Measurements from ENCODE around the gene CIC. TPM values are rescaled to one million over a fixed set of nuclear protein-coding genes. Genes with fewer than 3 reads are reported as not detected.

The CIC gene
- total RNA-seq = 51.3 TPM
- long read RNA-seq, partial matches to known transcripts = 24 of 54 reads
- long read RNA-seq, other reads (novel, unspliced or antisense) = 25 of 54 reads

- peak; percentile 100 for DNase-seq (ENCODE audit: low spot score)
- intact Hi-C loops (cut with DNase I) = loop anchor here (2.0 kb wide), 1 partner anchor 14 kb away; no protein-coding TSS in a partner anchor
Measured at GRCh38 chr19:42268704-42269477, at the start of gene CIC. Gene CIC, plus strand, starts transcription at chr19:42269252. Its CDS starts 2,532 bp downstream, at chr19:42271784.

GRCh38 chr19:42219812-42220750 lies 49.0 kb upstream of the CIC start, which contains the start of gene ZNF526:
Gene ZNF526, plus strand, starts transcription at chr19:42220312. Its CDS starts 4,092 bp downstream, at chr19:42224404.
- intact Hi-C loops (cut with DNase I) = loop anchor here (2.0 kb wide), 1 partner anchor 23 kb away; the partner anchor contains the start of gene GSK3A
- peak; percentile 99 for DNase-seq (ENCODE audit: low spot score)

GRCh38 chr19:42220751-42221097 lies 48.3 kb upstream of the CIC start:
- DNase-seq (ENCODE audit: low spot score) = no peak
- intact Hi-C loops (cut with DNase I) = no loop called here

- DNase-seq (ENCODE audit: low spot score) = no peak
- intact Hi-C loops (cut with DNase I) = no loop called here
Measured at GRCh38 chr19:42224940-42225717, 43.9 kb upstream of the CIC start.

- no peak for DNase-seq (ENCODE audit: low spot score)
Measured at GRCh38 chr19:42225718-42226292, 43.2 kb upstream of the CIC start.

GRCh38 chr19:42226886-42227285 lies 42.2 kb upstream of the CIC start:
- DNase-seq (ENCODE audit: low spot score) = no peak
- intact Hi-C loops (cut with DNase I) = no loop called here

More at GRCh38 chr19:42225718-42226292, 43.2 kb upstream of the CIC start:
- intact Hi-C loops (cut with DNase I) = no loop called here

GRCh38 chr19:42228641-42229040 lies 40.4 kb upstream of the CIC start:
- intact Hi-C loops (cut with DNase I) = no loop called here
- no peak for DNase-seq (ENCODE audit: low spot score)

GRCh38 chr19:42229301-42229854 lies 39.7 kb upstream of the CIC start:
- intact Hi-C loops (cut with DNase I) = no loop called here
- no peak for DNase-seq (ENCODE audit: low spot score)

GRCh38 chr19:42229855-42230351 lies 39.1 kb upstream of the CIC start:
- no peak for DNase-seq (ENCODE audit: low spot score)
- intact Hi-C loops (cut with DNase I) = no loop called here

- intact Hi-C loops (cut with DNase I) = no loop called here
- DNase-seq (ENCODE audit: low spot score) = no peak
Measured at GRCh38 chr19:42230571-42230970, 38.5 kb upstream of the CIC start.

GRCh38 chr19:42232435-42232834 lies 36.6 kb upstream of the CIC start:
- intact Hi-C loops (cut with DNase I) = no loop called here
- DNase-seq (ENCODE audit: low spot score) = no peak

- intact Hi-C loops (cut with DNase I) = no loop called here
- no peak for DNase-seq (ENCODE audit: low spot score)
Measured at GRCh38 chr19:42233106-42233505, 35.9 kb upstream of the CIC start.

GRCh38 chr19:42233678-42234292 lies 35.3 kb upstream of the CIC start:
- DNase-seq (ENCODE audit: low spot score) = no peak
- intact Hi-C loops (cut with DNase I) = no loop called here

GRCh38 chr19:42234364-42234763 lies 34.7 kb upstream of the CIC start:
- intact Hi-C loops (cut with DNase I) = no loop called here
- DNase-seq (ENCODE audit: low spot score) = no peak

GRCh38 chr19:42235181-42235580 lies 33.9 kb upstream of the CIC start:
- intact Hi-C loops (cut with DNase I) = no loop called here
- no peak for DNase-seq (ENCODE audit: low spot score)

GRCh38 chr19:42239544-42240220 lies 29.4 kb upstream of the CIC start:
- intact Hi-C loops (cut with DNase I) = loop anchor here (10.0 kb wide), 1 partner anchor 185 kb away; the partner anchor contains the start of gene LIPE
- no peak for DNase-seq (ENCODE audit: low spot score)

GRCh38 chr19:42241279-42241678 lies 27.8 kb upstream of the CIC start:
- intact Hi-C loops (cut with DNase I) = loop anchor here (10.0 kb wide), 1 partner anchor 184 kb away; the partner anchor contains the start of gene LIPE
- no peak for DNase-seq (ENCODE audit: low spot score)
